Measurements from ENCODE around the gene REEP1.

REEP1 gene

DNA sequence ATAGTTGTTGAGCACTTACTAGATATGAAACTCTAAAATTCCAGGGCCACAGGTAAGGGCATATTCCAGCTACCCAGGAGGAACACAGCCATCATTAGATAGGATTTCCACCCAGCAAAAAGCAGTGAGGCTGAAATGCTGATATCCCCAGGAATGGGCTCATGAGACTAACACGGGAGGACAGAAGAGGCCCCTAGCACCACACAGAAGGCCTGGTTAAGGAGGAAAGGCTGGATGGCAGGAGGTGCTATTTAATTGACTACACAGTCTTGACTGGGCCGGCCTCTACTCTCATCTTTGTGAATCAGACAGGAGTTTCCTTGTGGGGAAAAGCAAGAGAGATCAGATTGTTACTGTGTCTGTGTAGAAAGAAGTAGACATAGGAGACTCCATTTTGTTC, 76.4 kb downstream of the REEP1 start:
- Histone ChIP-seq H3K4me3 (ENCODE audit: low read depth, low read length) (no peak overlapping the region), H3K4me1 (ENCODE audit: control insufficient read depth, insufficient read depth, low read length) (no peaks in the 10 kb centered on the region), H3K36me3 (ENCODE audit: control insufficient read depth in 2 of 2, insufficient read depth in 1 of 2, low read length in 2 of 2) (no peaks in the 10 kb centered on the region), H3K9me3 (ENCODE audit: control insufficient read depth, insufficient read depth, low read depth, low read length) (no peaks in the 10 kb centered on the region), H3K27ac (ENCODE audit: extremely low read depth, low read depth, low read length) (no peak overlapping the region)
- ChIA-PET CTCF (no interaction called here), POLR2A (no interaction called here)
- no peak for TF ChIP-seq ZFHX2 (tag by site-specific recombination; conservative IDR thresholded peaks at IDR 0.05)
- TF ChIP-seq, protein P1, sequence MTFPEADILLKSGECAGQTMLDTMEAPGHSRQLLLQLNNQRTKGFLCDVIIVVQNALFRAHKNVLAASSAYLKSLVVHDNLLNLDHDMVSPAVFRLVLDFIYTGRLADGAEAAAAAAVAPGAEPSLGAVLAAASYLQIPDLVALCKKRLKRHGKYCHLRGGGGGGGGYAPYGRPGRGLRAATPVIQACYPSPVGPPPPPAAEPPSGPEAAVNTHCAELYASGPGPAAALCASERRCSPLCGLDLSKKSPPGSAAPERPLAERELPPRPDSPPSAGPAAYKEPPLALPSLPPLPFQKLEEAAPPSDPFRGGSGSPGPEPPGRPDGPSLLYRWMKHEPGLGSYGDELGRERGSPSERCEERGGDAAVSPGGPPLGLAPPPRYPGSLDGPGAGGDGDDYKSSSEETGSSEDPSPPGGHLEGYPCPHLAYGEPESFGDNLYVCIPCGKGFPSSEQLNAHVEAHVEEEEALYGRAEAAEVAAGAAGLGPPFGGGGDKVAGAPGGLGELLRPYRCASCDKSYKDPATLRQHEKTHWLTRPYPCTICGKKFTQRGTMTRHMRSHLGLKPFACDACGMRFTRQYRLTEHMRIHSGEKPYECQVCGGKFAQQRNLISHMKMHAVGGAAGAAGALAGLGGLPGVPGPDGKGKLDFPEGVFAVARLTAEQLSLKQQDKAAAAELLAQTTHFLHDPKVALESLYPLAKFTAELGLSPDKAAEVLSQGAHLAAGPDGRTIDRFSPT (tag by site-specific recombination; IDR thresholded peaks at IDR 0.05): no peak
- TF ChIP-seq ZNF610 (tag by site-specific recombination; IDR thresholded peaks at IDR 0.05; ENCODE audit: borderline replicate concordance): no peak
- no peak for TF ChIP-seq ZNF174 (tag by site-specific recombination; IDR thresholded peaks at IDR 0.05)
- TF ChIP-seq, protein P2, sequence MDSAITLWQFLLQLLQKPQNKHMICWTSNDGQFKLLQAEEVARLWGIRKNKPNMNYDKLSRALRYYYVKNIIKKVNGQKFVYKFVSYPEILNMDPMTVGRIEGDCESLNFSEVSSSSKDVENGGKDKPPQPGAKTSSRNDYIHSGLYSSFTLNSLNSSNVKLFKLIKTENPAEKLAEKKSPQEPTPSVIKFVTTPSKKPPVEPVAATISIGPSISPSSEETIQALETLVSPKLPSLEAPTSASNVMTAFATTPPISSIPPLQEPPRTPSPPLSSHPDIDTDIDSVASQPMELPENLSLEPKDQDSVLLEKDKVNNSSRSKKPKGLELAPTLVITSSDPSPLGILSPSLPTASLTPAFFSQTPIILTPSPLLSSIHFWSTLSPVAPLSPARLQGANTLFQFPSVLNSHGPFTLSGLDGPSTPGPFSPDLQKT (IDR thresholded peaks at IDR 0.05; ENCODE audit: borderline replicate concordance, low read depth, low read length): no peak
- no peak for TF ChIP-seq ZNF558 (tag by site-specific recombination; IDR thresholded peaks at IDR 0.05)
- TF ChIP-seq, protein P3, sequence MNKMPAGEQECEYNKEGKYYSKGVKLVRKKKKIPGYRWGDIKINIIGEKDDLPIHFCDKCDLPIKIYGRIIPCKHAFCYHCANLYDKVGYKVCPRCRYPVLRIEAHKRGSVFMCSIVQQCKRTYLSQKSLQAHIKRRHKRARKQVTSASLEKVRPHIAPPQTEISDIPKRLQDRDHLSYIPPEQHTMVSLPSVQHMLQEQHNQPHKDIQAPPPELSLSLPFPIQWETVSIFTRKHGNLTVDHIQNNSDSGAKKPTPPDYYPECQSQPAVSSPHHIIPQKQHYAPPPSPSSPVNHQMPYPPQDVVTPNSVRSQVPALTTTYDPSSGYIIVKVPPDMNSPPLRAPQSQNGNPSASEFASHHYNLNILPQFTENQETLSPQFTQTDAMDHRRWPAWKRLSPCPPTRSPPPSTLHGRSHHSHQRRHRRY (tag by site-specific recombination; IDR thresholded peaks at IDR 0.05): no peak
- TF ChIP-seq, protein P4, sequence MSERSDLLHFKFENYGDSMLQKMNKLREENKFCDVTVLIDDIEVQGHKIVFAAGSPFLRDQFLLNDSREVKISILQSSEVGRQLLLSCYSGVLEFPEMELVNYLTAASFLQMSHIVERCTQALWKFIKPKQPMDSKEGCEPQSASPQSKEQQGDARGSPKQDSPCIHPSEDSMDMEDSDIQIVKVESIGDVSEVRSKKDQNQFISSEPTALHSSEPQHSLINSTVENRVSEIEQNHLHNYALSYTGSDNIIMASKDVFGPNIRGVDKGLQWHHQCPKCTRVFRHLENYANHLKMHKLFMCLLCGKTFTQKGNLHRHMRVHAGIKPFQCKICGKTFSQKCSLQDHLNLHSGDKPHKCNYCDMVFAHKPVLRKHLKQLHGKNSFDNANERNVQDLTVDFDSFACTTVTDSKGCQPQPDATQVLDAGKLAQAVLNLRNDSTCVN (tag by site-specific recombination; optimal IDR thresholded peaks at IDR 0.05): no peak
- no peak for TF ChIP-seq ZNF529 (tag by site-specific recombination; IDR thresholded peaks at IDR 0.05; ENCODE audit: insufficient replicate concordance)
- TF ChIP-seq ZBTB8A (tag by site-specific recombination; IDR thresholded peaks at IDR 0.05): no peak
- no peak for TF ChIP-seq ZNF791 (tag by site-specific recombination; IDR thresholded peaks at IDR 0.05)
- no peak for TF ChIP-seq ZNF585B (tag by site-specific recombination; IDR thresholded peaks at IDR 0.05)
- no peak for TF ChIP-seq ZNF146 (tag by site-specific recombination; IDR thresholded peaks at IDR 0.05)
- TF ChIP-seq, protein P5, sequence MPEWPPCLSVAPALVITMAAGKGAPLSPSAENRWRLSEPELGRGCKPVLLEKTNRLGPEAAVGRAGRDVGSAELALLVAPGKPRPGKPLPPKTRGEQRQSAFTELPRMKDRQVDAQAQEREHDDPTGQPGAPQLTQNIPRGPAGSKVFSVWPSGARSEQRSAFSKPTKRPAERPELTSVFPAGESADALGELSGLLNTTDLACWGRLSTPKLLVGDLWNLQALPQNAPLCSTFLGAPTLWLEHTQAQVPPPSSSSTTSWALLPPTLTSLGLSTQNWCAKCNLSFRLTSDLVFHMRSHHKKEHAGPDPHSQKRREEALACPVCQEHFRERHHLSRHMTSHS (tag by site-specific recombination; IDR thresholded peaks at IDR 0.05): no peak
- TF ChIP-seq ZNF677 (tag by site-specific recombination; IDR thresholded peaks at IDR 0.05): no peak
- TF ChIP-seq ZNF239 (tag by site-specific recombination; IDR thresholded peaks at IDR 0.05): no peak
- no peak for TF ChIP-seq ZNF521 (tag by site-specific recombination; IDR thresholded peaks at IDR 0.05)
- no peak for TF ChIP-seq BCL11B (tag by site-specific recombination; IDR thresholded peaks at IDR 0.05; ENCODE audit: low read depth)

DNA sequence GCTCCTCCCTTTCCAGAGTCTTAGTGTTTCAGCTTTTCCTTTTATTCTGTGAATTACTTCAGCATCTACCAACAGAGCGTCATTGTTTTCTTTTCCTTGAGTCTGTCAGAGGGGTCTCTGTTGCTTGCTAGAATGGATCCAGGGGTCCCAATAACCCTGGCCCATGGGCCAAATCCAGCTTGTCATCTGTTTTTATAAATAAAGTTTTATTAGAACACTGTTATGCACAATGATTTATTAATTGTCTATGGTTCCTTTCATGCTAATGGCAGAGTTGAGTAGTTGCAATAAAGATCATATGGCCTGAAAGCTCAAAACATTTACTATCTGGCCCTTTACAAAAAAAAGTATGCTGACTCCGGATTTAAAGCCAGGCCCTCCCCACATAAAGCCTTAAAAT, 79.3 kb downstream of the REEP1 start:
- no peaks in the 10 kb centered on the region for H3K9me3 ChIP-seq (ENCODE audit: control insufficient read depth, insufficient read depth, low read depth, low read length)
- POLR2A ChIA-PET: no interaction called here

More for the DNA sequence above, 79.3 kb downstream of the REEP1 start:
- Histone ChIP-seq H3K4me3 (ENCODE audit: low read depth, low read length) (no peak overlapping the region), H3K4me1 (ENCODE audit: control insufficient read depth, insufficient read depth, low read length) (no peaks in the 10 kb centered on the region), H3K27ac (ENCODE audit: extremely low read depth, low read depth, low read length) (no peak overlapping the region), H3K36me3 (ENCODE audit: control insufficient read depth in 2 of 2, insufficient read depth in 1 of 2, low read length in 2 of 2) (no peaks in the 10 kb centered on the region)
- CTCF ChIA-PET: interaction anchor here (1.2 kb wide), 1 partner anchor 38 kb away, joined by 4 read pairs; no protein-coding TSS in a partner anchor
- TF ChIP-seq, protein P6, sequence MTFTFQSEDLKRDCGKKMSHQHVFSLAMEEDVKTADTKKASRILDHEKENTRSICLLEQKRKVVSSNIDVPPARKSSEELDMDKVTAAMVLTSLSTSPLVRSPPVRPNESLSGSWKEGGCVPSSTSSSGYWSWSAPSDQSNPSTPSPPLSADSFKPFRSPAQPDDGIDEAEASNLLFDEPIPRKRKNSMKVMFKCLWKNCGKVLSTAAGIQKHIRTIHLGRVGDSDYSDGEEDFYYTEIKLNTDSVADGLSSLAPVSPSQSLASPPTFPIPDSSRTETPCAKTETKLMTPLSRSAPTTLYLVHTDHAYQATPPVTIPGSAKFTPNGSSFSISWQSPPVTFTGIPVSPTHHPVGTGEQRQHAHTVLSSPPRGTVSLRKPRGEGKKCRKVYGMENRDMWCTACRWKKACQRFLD (tag by site-specific recombination; IDR thresholded peaks at IDR 0.05): no peak
- no peak for TF ChIP-seq ZNF747 (tag by site-specific recombination; IDR thresholded peaks at IDR 0.05)
- no peak for TF ChIP-seq ZNF394 (tag by site-specific recombination; IDR thresholded peaks at IDR 0.05; ENCODE audit: borderline replicate concordance)
- no peak for TF ChIP-seq ZBTB17 (tag by site-specific recombination; IDR thresholded peaks at IDR 0.05)
- no peak for TF ChIP-seq ZNF433 (tag by site-specific recombination; IDR thresholded peaks at IDR 0.05; ENCODE audit: low read depth)
- TF ChIP-seq ZNF132 (tag by site-specific recombination; IDR thresholded peaks at IDR 0.05; ENCODE audit: borderline replicate concordance): no peak
- no peak for TF ChIP-seq IKZF3 (tag by site-specific recombination; IDR thresholded peaks at IDR 0.05)

All from HEK293 (cell line).